CD4-positive, alpha-beta T cell (primary cell): ENCODE data around the gene CCDC74A. TPM values are rescaled to one million over a fixed set of nuclear protein-coding genes. Genes with fewer than 3 reads are reported as not detected.
"Not testable (repeated sequence)": the region's sequence is repeated elsewhere in the genome, so short reads cannot be mapped to it uniquely, and the experiment has no call there.

Experiments
- ATAC-seq: fragments of 200-7000 bp; cut with Tn5 transposase; one replicate; pipeline ENCODE4 v1.10.0; 2022; ENCODE audit warnings: mild to moderate bottlenecking; ENCODE audit not compliant: poor library complexity
- CTCF ChIA-PET: fragments of 350-600 bp; sonication (Branson Sonifier 250); formaldehyde crosslinking; loops from one replicate; lab custom pipeline; 2021; ENCODE audit warnings: antibody characterized with exemption, inconsistent platforms; lab: Charles Lee
- POLR2A ChIA-PET: fragments of 350-600 bp; sonication (Branson Sonifier 250); formaldehyde crosslinking; loops from one replicate; lab custom pipeline; 2021; ENCODE audit warnings: antibody characterized with exemption, inconsistent platforms; lab: Charles Lee
- DNase-seq, 14 experiments: peaks; one replicate each; pipeline ENCODE4 v3.0.0-alpha.2; 2013 to 2020; ENCODE audit warnings: mixed read lengths in 2 of 14
- H3K27ac ChIP-seq, 2 donors: one replicate each; pipeline versions ENCODE4 v1.5.1 to v1.7.0; 2013; ENCODE audit warnings: low read length in 2 of 2, low read depth in 1 of 2, mild to moderate bottlenecking in 1 of 2
- H3K27me3 ChIP-seq, 2 experiments: 1 replicate in 1 of 2; 2 replicates in 1 of 2; pipeline versions ENCODE4 v1.6.1 to v1.7.0; 2013; ENCODE audit warnings: low read length in 2 of 2, control low read depth in 1 of 2, mild to moderate bottlenecking in 1 of 2, moderate library complexity in 1 of 2; ENCODE audit not compliant: insufficient read depth in 2 of 2, control insufficient read depth in 1 of 2
- H3K36me3 ChIP-seq: one replicate; pipeline ENCODE4 v1.6.1; 2013; ENCODE audit warnings: low read length, control low read depth; ENCODE audit not compliant: insufficient read depth
- H3K4me1 ChIP-seq: one replicate; pipeline ENCODE4 v1.6.1; 2013; ENCODE audit warnings: low read length, control low read depth; ENCODE audit not compliant: insufficient read depth
- H3K4me3 ChIP-seq: one replicate; pipeline ENCODE4 v1.5.1; 2013; ENCODE audit warnings: mild to moderate bottlenecking, low read length, moderate library complexity
- H3K9me3 ChIP-seq, 2 experiments: 1 replicate in 1 of 2; 2 replicates in 1 of 2; pipeline versions ENCODE4 v1.6.1 to v1.7.0; 2013; ENCODE audit warnings: low read length in 2 of 2, mild to moderate bottlenecking in 2 of 2, control low read depth in 1 of 2, moderate library complexity in 1 of 2; ENCODE audit not compliant: control insufficient read depth in 1 of 2, insufficient read depth in 1 of 2
- H3K27ac Mint-ChIP-seq: one replicate; pipeline ENCODE4 v1.8.0; 2020; ENCODE audit warnings: mixed read lengths
- H3K27me3 Mint-ChIP-seq: one replicate; pipeline ENCODE4 v1.8.0; 2021; ENCODE audit warnings: mixed read lengths
- H3K36me3 Mint-ChIP-seq: one replicate; pipeline ENCODE4 v1.8.0; 2021; ENCODE audit warnings: low read depth, mixed read lengths
- H3K4me1 Mint-ChIP-seq: one replicate; pipeline ENCODE4 v1.8.0; 2021; ENCODE audit warnings: low read depth, mixed read lengths
- H3K4me3 Mint-ChIP-seq: one replicate; pipeline ENCODE4 v1.8.0; 2020; ENCODE audit warnings: mild to moderate bottlenecking, mixed read lengths
- H3K9me3 Mint-ChIP-seq: one replicate; pipeline ENCODE4 v1.8.0; 2020; ENCODE audit warnings: mixed read lengths
- intact Hi-C, 2 experiments: fragments of 100-400 bp; cut with DNase I in 1 of 2; cut with micrococcal nuclease in 1 of 2; formaldehyde crosslinking; loops; one replicate each; pipeline versions ENCODE4 v1.15.1 to v1.9.0; 2023 to 2025; cut with DNase I, micrococcal nuclease
- total RNA-seq, 174 experiments: library from RNA in 2 of 174; stranded (reverse) in 2 of 174; gene quantifications; one replicate each; pipeline ENCODE4 v1.2.3 and lab custom pipeline; 2021 to 2026
- TF ChIP-seq, protein P1 (sequence below): fragments of 200-600 bp; IDR thresholded peaks from one replicate; pipeline ENCODE4 v1.8.0; 2022; ENCODE audit warnings: antibody characterized with exemption, mild to moderate bottlenecking

The CCDC74A gene
- total RNA-seq, 2 experiments from 2014 or later, result 0.50 to 0.60 TPM

DNA sequence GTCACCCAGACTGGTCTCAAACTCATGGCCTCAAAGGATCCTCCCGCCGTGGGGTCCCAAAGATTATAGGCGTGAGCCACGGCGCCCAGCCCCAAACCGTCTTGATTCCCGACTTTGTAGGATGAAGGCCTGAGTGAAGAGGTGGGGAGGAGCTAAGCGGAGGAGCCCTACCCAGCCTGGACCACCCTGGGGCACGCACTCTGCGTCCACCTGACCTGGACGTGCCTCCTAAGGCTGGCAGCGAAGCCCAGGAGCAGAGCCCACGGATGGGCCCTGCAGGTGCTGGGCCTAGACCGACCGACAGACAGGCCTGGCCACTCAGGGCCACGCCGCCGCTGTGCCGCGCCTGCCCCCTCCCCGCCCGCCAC, 36.2 kb upstream of the CCDC74A start:
- peak overlapping the region; percentile 93 for H3K27ac Mint-ChIP-seq
- H3K4me3 ChIP-seq, result peak overlapping the region; percentile 62
- H3K4me1 ChIP-seq, result peaks cover 45% of the 10 kb centered on the region
- H3K9me3 ChIP-seq, H3K36me3 ChIP-seq, H3K9me3 Mint-ChIP-seq, H3K27me3 ChIP-seq, ATAC-seq, H3K27me3 Mint-ChIP-seq: not testable (repeated sequence)
- CTCF ChIA-PET, result interaction anchor here (1.6 to 1.8 kb wide), 2 partner anchors 181 to 387 kb away, joined by 5 to 6 read pairs; partner anchors contain the start of gene PLEKHB2
- H3K4me3 Mint-ChIP-seq, result peak overlapping the region; percentile 92
- peaks cover 34% of the 10 kb centered on the region for H3K36me3 Mint-ChIP-seq
- peak overlapping the region in 1 of 2 donors; percentile 41 for H3K27ac ChIP-seq
- POLR2A ChIA-PET, result interaction anchor here (0.9 kb wide), 1 partner anchor 191 kb away, joined by 3 read pairs; no protein-coding TSS in a partner anchor
- intact Hi-C loops, result loop anchor here in 1 of 2 experiments (5.0 to 10.0 kb wide), 8 partner anchors 191 to 1309 kb away; partner anchors contain the start of genes FAM168B, IMP4, MZT2B and PLEKHB2
- peaks cover 30% of the 10 kb centered on the region for H3K4me1 Mint-ChIP-seq
- peak in 1 of 14 experiments; percentile 35 for DNase-seq

DNA sequence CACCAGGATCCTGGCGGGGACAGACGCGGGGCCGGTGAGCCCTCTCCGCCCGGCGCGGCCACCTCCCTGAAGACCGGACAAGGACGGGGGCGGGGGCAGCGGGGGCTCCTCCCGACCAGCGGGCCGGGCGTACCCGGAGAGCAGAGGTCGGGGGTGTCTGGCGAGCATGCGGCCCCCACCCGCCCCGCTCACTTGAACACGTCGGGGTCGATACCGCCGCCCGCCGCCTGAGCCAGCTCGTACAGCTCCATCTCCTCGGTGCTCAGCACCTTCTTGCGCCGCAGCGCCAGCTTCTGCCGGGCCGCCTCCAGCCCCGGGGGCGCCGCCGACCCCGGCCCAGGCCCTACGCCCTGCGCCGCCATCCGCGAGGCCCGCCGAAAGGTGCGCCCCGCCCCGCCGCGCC, 35.7 kb upstream of the CCDC74A start, which contains the start of gene MZT2A:
Gene MZT2A (minus strand): TSS at position 383 of the 403 bp plus-strand sequence. CDS start 21 bp downstream, at position 362.
- peak within 1 kb of the TSS; percentile 83 for H3K4me3 ChIP-seq
- H3K4me3 Mint-ChIP-seq, result peak within 1 kb of the TSS; percentile 98
- intact Hi-C loops, result loop anchor here in 1 of 2 experiments (2.0 to 10.0 kb wide), 9 partner anchors 37 to 1310 kb away; partner anchors contain the start of genes FAM168B, IMP4, MZT2B and PLEKHB2
- H3K4me1 ChIP-seq, result peaks cover 45% of the 10 kb centered on the region
- H3K27me3 ChIP-seq, H3K27me3 Mint-ChIP-seq, H3K9me3 Mint-ChIP-seq, ATAC-seq, H3K36me3 ChIP-seq, H3K9me3 ChIP-seq: not testable (repeated sequence)
- CTCF ChIA-PET, result interaction anchor here (1.0 to 1.8 kb wide), 6 partner anchors 13 to 1310 kb away, joined by 3 to 6 read pairs (median 5); partner anchors contain the start of genes CCDC74A, MZT2B, PLEKHB2 and SMPD4
- peak within 1 kb of the TSS; percentile 98 for H3K27ac Mint-ChIP-seq
- POLR2A ChIA-PET, result interaction anchor here (0.9 to 2.5 kb wide), 7 partner anchors 11 to 1311 kb away, joined by 3 to 19 read pairs (median 8); partner anchors contain the start of genes CCDC74A, FAM168B, IMP4 and SMPD4
- H3K27ac ChIP-seq, result peak within 1 kb of the TSS; percentile 94 to 96
- peaks cover 34% of the 10 kb centered on the region for H3K36me3 Mint-ChIP-seq
- peak in 2 of 14 experiments; percentile 18 to 81 for DNase-seq
- H3K4me1 Mint-ChIP-seq, result peaks cover 30% of the 10 kb centered on the region

GRCh38 chr2:131492418-131493198, 35.1 kb upstream of the CCDC74A start:
- DNase-seq (peak; percentile 83 to 98 (median 93)), ATAC-seq (peak; percentile 71)
- CTCF ChIA-PET, result interaction anchor here (0.8 to 1.8 kb wide), 8 partner anchors 12 to 1311 kb away, joined by 3 to 8 read pairs (median 5); partner anchors contain the start of genes CCDC74A, MZT2B, PLEKHB2 and SMPD4
- Histone ChIP-seq H3K9me3 (no peaks in the 10 kb centered on the region), H3K27me3 (no peaks in the 10 kb centered on the region), H3K4me1 (peaks cover 45% of the 10 kb centered on the region), H3K27ac (peak overlapping the region; percentile 94 to 96), H3K4me3 (peak overlapping the region; percentile 83), H3K36me3 (peaks cover 6% of the 10 kb centered on the region)
- Mint-ChIP-seq H3K27ac (peak overlapping the region; percentile 98), H3K4me3 (peak overlapping the region; percentile 98), H3K9me3 (no peaks in the 10 kb centered on the region), H3K27me3 (no peaks in the 10 kb centered on the region), H3K4me1 (peaks cover 30% of the 10 kb centered on the region), H3K36me3 (peaks cover 38% of the 10 kb centered on the region)
- TF ChIP-seq, protein P1, sequence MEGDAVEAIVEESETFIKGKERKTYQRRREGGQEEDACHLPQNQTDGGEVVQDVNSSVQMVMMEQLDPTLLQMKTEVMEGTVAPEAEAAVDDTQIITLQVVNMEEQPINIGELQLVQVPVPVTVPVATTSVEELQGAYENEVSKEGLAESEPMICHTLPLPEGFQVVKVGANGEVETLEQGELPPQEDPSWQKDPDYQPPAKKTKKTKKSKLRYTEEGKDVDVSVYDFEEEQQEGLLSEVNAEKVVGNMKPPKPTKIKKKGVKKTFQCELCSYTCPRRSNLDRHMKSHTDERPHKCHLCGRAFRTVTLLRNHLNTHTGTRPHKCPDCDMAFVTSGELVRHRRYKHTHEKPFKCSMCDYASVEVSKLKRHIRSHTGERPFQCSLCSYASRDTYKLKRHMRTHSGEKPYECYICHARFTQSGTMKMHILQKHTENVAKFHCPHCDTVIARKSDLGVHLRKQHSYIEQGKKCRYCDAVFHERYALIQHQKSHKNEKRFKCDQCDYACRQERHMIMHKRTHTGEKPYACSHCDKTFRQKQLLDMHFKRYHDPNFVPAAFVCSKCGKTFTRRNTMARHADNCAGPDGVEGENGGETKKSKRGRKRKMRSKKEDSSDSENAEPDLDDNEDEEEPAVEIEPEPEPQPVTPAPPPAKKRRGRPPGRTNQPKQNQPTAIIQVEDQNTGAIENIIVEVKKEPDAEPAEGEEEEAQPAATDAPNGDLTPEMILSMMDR, result peak; percentile 87
- POLR2A ChIA-PET, result interaction anchor here (0.9 to 2.5 kb wide), 7 partner anchors 10 to 1311 kb away, joined by 3 to 19 read pairs (median 8); partner anchors contain the start of genes CCDC74A, FAM168B, IMP4 and SMPD4
- intact Hi-C loops, result loop anchor here in 1 of 2 experiments (2.0 to 10.0 kb wide), 9 partner anchors 36 to 1310 kb away; partner anchors contain the start of genes FAM168B, IMP4, MZT2B and PLEKHB2
